Memory B cell (primary cell): ENCODE data around the gene ANO4.

ENCODE experiments used
- ATAC-seq: fragments of 150-1000 bp; cut with Tn5 transposase; 2 replicates; pipeline ENCODE4 v1.10.0; 2021; ENCODE audit warnings: low read depth, mild to moderate bottlenecking, moderate library complexity
- DNase-seq, 2 donors: peaks; one replicate each; pipeline ENCODE4 v3.0.0; 2022; ENCODE audit warnings: low spot score in 2 of 2
- H3K27ac Mint-ChIP-seq: one replicate; pipeline ENCODE4 v1.8.0; 2022; ENCODE audit warnings: mild to moderate bottlenecking, moderate library complexity, mixed read lengths
- H3K27me3 Mint-ChIP-seq: one replicate; pipeline ENCODE4 v1.8.0; 2022; ENCODE audit warnings: mixed read lengths
- H3K36me3 Mint-ChIP-seq: one replicate; pipeline ENCODE4 v1.8.0; 2022; ENCODE audit warnings: mild to moderate bottlenecking, mixed read lengths
- H3K4me1 Mint-ChIP-seq: one replicate; pipeline ENCODE4 v1.8.0; 2022; ENCODE audit warnings: mixed read lengths
- H3K4me3 Mint-ChIP-seq: one replicate; pipeline ENCODE4 v1.8.0; 2022; ENCODE audit warnings: mild to moderate bottlenecking, moderate library complexity, mixed read lengths
- H3K9me3 Mint-ChIP-seq: one replicate; pipeline ENCODE4 v1.8.0; 2022; ENCODE audit warnings: mixed read lengths

Gene ANO4

DNA sequence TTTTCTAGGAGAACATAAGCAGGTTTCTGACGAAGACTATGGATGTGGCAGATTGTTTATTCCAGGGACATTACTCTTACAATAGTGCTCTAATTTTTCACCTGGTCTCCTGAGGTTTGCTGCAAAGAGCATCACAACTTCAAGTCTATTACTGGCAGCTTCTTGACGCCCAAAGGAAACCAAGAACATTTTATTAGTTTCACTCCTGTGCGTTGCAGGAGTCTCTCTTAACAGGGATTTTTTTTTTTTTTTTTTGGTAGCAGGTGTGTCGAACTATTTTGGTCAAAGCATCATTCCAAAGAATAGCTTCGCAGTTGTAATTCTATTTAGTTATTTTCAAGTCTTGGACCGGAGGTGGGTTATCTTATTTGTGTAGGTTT, 1.2 kb downstream of the ANO4 start:
- H3K27me3 Mint-ChIP-seq: peaks cover 5% of the 10 kb centered on the region
- ATAC-seq: no peak
- no peak for DNase-seq
- H3K4me3 Mint-ChIP-seq: no peak overlapping the region
- no peak overlapping the region for H3K27ac Mint-ChIP-seq
- no peaks in the 10 kb centered on the region for H3K4me1 Mint-ChIP-seq
- H3K36me3 Mint-ChIP-seq: no peaks in the 10 kb centered on the region
- H3K9me3 Mint-ChIP-seq: peaks cover 1% of the 10 kb centered on the region

GRCh38 chr12:100796621-100797020, 2.0 kb downstream of the ANO4 start:
- no peak for ATAC-seq
- H3K4me1 Mint-ChIP-seq: no peaks in the 10 kb centered on the region
- peaks cover 1% of the 10 kb centered on the region for H3K9me3 Mint-ChIP-seq
- no peak overlapping the region for H3K27ac Mint-ChIP-seq
- no peaks in the 10 kb centered on the region for H3K36me3 Mint-ChIP-seq
- DNase-seq: no peak
- no peak overlapping the region for H3K4me3 Mint-ChIP-seq
- H3K27me3 Mint-ChIP-seq: peaks cover 5% of the 10 kb centered on the region

DNA sequence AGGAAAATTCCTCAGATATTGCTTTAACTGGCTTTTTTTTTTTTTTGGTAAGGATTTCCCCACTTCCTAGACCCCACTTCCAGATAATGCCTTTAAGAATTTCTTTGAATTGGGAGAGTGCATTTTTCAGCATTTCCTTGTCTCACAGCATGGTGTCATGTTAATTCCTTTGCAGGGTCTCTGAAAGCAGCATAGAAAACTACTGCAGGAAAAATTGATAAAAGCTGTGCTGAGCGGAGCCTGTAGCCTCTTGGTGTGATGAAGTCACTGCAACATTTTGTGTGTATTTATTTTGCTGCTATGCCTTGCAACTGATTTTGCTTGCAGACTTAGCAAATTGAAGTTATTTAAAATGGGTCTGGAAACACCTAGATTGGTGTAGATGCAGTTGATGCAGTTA, 2.7 kb downstream of the ANO4 start:
- Mint-ChIP-seq H3K27ac (no peak overlapping the region), H3K36me3 (no peaks in the 10 kb centered on the region), H3K9me3 (peaks cover 1% of the 10 kb centered on the region), H3K4me1 (no peaks in the 10 kb centered on the region), H3K27me3 (peaks cover 5% of the 10 kb centered on the region), H3K4me3 (no peak overlapping the region)
- no peak for DNase-seq
- ATAC-seq: no peak

- ATAC-seq (no peak), DNase-seq (no peak)
- Mint-ChIP-seq H3K27ac (no peak overlapping the region), H3K4me3 (no peak overlapping the region), H3K36me3 (no peaks in the 10 kb centered on the region), H3K27me3 (peaks cover 5% of the 10 kb centered on the region), H3K9me3 (peaks cover 1% of the 10 kb centered on the region), H3K4me1 (no peaks in the 10 kb centered on the region)
Observed at GRCh38 chr12:100797786-100798185, 3.2 kb downstream of the ANO4 start.

DNA sequence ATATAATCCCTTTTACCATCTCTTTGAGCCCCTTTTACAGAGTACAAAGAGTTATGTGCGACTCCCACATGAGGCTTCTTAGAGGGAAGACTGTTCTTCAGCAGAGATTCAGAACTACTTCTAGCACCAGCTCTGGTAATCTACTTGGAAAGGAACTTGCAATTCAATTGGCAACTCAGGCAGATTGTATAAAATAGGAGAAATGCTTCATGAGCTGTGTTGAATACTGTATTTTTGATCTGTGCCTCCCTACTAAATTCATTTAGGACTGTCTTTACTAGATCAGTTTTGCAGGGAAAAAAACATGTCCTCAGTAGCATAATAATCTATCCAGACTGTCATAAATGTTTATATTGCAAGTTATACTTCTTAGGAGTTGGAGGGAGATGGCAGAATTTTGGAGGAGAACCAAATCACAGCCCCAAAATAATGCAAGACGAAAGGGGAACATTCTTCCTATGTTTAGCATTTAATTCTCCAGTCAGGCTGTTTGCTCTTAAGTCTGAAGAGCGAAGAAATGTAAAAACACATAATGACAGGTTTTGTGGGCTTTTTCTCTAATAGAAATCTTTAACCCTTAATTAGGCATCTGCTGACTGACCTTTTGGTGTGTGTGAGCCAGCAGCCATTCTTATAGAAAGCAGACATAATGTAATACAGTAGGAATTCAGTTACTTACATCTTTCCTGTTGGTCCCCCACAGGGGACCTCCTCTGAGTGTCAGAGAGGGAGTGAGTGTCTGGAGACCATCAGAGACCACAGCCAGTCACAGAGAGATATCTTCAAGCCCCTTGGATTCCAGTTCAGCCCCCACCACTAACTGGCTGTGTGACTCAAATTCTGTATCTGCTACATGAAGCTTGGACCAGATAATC, 3.9 kb downstream of the ANO4 start:
- peaks cover 1% of the 10 kb centered on the region for H3K9me3 Mint-ChIP-seq
- peaks cover 5% of the 10 kb centered on the region for H3K27me3 Mint-ChIP-seq
- H3K4me1 Mint-ChIP-seq: no peaks in the 10 kb centered on the region
- ATAC-seq (no peak), DNase-seq (no peak)
- no peak overlapping the region for H3K4me3 Mint-ChIP-seq
- H3K36me3 Mint-ChIP-seq: no peaks in the 10 kb centered on the region
- no peak overlapping the region for H3K27ac Mint-ChIP-seq

GRCh38 chr12:100799770-100800169, 5.2 kb downstream of the ANO4 start:
- H3K9me3 Mint-ChIP-seq: peaks cover 1% of the 10 kb centered on the region
- no peaks in the 10 kb centered on the region for H3K4me1 Mint-ChIP-seq
- H3K27ac Mint-ChIP-seq: no peak overlapping the region
- no peak for ATAC-seq
- H3K4me3 Mint-ChIP-seq: no peak overlapping the region
- DNase-seq: no peak
- no peaks in the 10 kb centered on the region for H3K36me3 Mint-ChIP-seq
- H3K27me3 Mint-ChIP-seq: peaks cover 5% of the 10 kb centered on the region

- ATAC-seq: no peak
- H3K27ac Mint-ChIP-seq: no peak overlapping the region
- DNase-seq: no peak
- H3K4me3 Mint-ChIP-seq: no peak overlapping the region
- H3K9me3 Mint-ChIP-seq: peaks cover 4% of the 10 kb centered on the region
- no peaks in the 10 kb centered on the region for H3K4me1 Mint-ChIP-seq
- H3K36me3 Mint-ChIP-seq: no peaks in the 10 kb centered on the region
- H3K27me3 Mint-ChIP-seq: no peaks in the 10 kb centered on the region
Observed at GRCh38 chr12:100800723-100801122, 6.1 kb downstream of the ANO4 start.

GRCh38 chr12:100801320-100801719, 6.7 kb downstream of the ANO4 start:
- no peak for ATAC-seq
- H3K9me3 Mint-ChIP-seq: peaks cover 6% of the 10 kb centered on the region

DNA sequence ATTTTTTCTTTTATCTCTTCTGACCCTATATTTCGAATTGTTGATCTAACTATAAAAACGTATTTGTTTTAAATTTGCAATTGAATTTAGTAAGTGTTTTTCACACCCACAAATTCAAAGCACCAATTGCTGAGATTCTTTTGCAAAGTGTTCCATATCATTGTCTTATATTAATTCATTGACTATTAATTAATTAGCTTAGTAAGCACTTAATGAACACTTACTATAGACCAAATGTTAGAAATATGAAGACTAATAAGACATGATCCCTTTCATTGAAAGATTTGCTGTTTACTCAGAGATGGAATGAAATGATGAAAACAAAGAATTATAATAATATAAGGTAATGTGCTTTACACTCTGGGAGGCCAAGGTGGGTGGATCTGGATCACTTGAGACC, 14.2 kb downstream of the ANO4 start:
- Mint-ChIP-seq H3K4me1 (no peaks in the 10 kb centered on the region), H3K9me3 (peaks cover 6% of the 10 kb centered on the region), H3K4me3 (no peak overlapping the region), H3K27me3 (peaks cover 1% of the 10 kb centered on the region), H3K27ac (no peak overlapping the region), H3K36me3 (no peaks in the 10 kb centered on the region)
- DNase-seq: no peak
- no peak for ATAC-seq

More at GRCh38 chr12:100801320-100801719, 6.7 kb downstream of the ANO4 start:
- no peak for DNase-seq
- Mint-ChIP-seq H3K27me3 (no peaks in the 10 kb centered on the region), H3K4me1 (no peaks in the 10 kb centered on the region), H3K27ac (no peak overlapping the region), H3K4me3 (no peak overlapping the region), H3K36me3 (no peaks in the 10 kb centered on the region)

DNA sequence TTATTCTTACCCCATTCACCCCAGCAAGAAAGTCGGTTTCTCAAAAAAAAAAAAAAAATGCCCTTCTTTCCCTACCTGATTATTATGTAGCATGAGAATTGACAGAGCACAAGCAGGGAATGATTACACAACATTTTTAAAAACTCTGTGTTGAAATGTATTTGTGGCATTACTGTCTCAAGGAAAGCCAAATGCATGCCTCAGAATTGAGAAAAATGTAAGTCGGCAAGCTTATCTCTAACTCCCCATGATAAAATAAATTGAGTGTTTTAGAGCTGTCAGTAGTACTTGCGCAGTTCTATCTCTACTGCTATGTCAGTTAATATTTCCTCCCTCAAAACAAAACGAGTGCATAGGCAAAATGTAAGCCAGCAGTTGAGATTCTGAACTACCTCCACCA, 25.7 kb downstream of the ANO4 start:
- DNase-seq (no peak), ATAC-seq (no peak)
- Mint-ChIP-seq H3K9me3 (no peaks in the 10 kb centered on the region), H3K4me3 (no peak overlapping the region), H3K4me1 (no peaks in the 10 kb centered on the region), H3K27ac (no peak overlapping the region), H3K36me3 (no peaks in the 10 kb centered on the region), H3K27me3 (no peaks in the 10 kb centered on the region)

GRCh38 chr12:100823963-100824362, 29.4 kb downstream of the ANO4 start:
- Mint-ChIP-seq H3K4me3 (no peak overlapping the region), H3K27ac (no peak overlapping the region), H3K4me1 (no peaks in the 10 kb centered on the region), H3K36me3 (no peaks in the 10 kb centered on the region), H3K9me3 (peaks cover 3% of the 10 kb centered on the region), H3K27me3 (peaks cover 3% of the 10 kb centered on the region)
- DNase-seq (no peak), ATAC-seq (no peak)

- DNase-seq (no peak), ATAC-seq (no peak)
- H3K27me3 Mint-ChIP-seq: peaks cover 3% of the 10 kb centered on the region
- H3K27ac Mint-ChIP-seq: no peak overlapping the region
- H3K4me3 Mint-ChIP-seq: no peak overlapping the region
- H3K9me3 Mint-ChIP-seq: peaks cover 3% of the 10 kb centered on the region
- no peaks in the 10 kb centered on the region for H3K36me3 Mint-ChIP-seq
- no peaks in the 10 kb centered on the region for H3K4me1 Mint-ChIP-seq
Observed at GRCh38 chr12:100824476-100824875, 29.9 kb downstream of the ANO4 start.

DNA sequence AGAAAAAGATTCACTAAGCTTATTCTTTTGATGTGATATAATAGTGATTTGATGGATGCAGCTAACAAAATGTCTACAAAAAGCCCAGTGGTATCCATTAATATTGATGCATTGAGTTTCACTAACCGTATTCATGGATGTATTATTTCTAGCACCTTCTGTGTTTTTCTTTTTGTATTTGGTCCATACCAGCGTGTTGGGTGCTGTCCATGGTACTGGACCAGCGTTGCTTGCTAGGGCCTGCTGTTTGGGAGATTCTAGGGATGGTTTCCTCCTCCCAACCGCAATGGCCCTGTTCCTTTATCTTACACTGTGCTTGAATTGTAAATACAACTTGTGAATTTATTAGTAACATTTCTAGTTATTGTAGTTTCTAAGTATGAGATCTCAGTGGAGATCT, 31.7 kb downstream of the ANO4 start:
- Mint-ChIP-seq H3K4me3 (no peak overlapping the region), H3K4me1 (no peaks in the 10 kb centered on the region), H3K36me3 (no peaks in the 10 kb centered on the region), H3K27ac (no peak overlapping the region), H3K9me3 (peaks cover 3% of the 10 kb centered on the region), H3K27me3 (peaks cover 3% of the 10 kb centered on the region)
- DNase-seq (no peak), ATAC-seq (no peak)

GRCh38 chr12:100827901-100828520, 33.4 kb downstream of the ANO4 start:
- Mint-ChIP-seq H3K9me3 (peaks cover 3% of the 10 kb centered on the region), H3K4me1 (no peaks in the 10 kb centered on the region), H3K36me3 (no peaks in the 10 kb centered on the region), H3K27ac (no peak overlapping the region), H3K27me3 (peaks cover 3% of the 10 kb centered on the region), H3K4me3 (no peak overlapping the region)
- DNase-seq (no peak), ATAC-seq (no peak)
